Measurements from ENCODE around the gene B3GAT1. TPM values are rescaled to one million over a fixed set of nuclear protein-coding genes. Genes with fewer than 3 reads are reported as not detected.
"Not testable (repeated sequence)": the region's sequence is repeated elsewhere in the genome, so short reads cannot be mapped to it uniquely, and the experiment has no call there.

Gene B3GAT1
- total RNA-seq, 4 donors from 2014 or later, result 0.13 to 0.66 (median 0.35) TPM

GRCh38 chr11:134459246-134460061 is 47.4 kb upstream of the B3GAT1 start:
- no peak for DNase-seq (ENCODE audit: extremely low spot score)
- no peak overlapping the region for H3K4me3 ChIP-seq
- no peaks in the 10 kb centered on the region for H3K36me3 ChIP-seq
- TF ChIP-seq EP300 (IDR thresholded peaks at IDR 0.05) (no peak), CTCF (IDR thresholded peaks at IDR 0.05) (no peak), POLR2A (IDR thresholded peaks at IDR 0.05; ENCODE audit: low read depth) (no peak), POLR2AphosphoS5 (IDR thresholded peaks at IDR 0.05) (no peak)
- intact Hi-C loops (cut with DNase I), result no loop called here
- H3K27me3 ChIP-seq, result peaks cover 0 to 15% (median 2%) of the 10 kb centered on the region in 4 donors
- no peaks in the 10 kb centered on the region for H3K4me1 ChIP-seq
- peaks cover 0 to 21% (median 7%) of the 10 kb centered on the region in 4 donors for H3K9me3 ChIP-seq
- no peak overlapping the region for H3K27ac ChIP-seq (replicated peaks in 1 of 4)
- 52% methylated on average over 10 of the region's 10 CpGs for WGBS

GRCh38 chr11:134457411-134458007 is 45.5 kb upstream of the B3GAT1 start:
- H3K4me1 ChIP-seq; H3K4me3 ChIP-seq; H3K27ac ChIP-seq (replicated peaks in 1 of 4); H3K36me3 ChIP-seq; H3K27me3 ChIP-seq; DNase-seq (ENCODE audit: extremely low spot score); intact Hi-C loops (cut with DNase I): not testable (repeated sequence)
- 100% methylated on average over 2 of the region's 2 CpGs for WGBS
- peaks cover 0 to 21% (median 7%) of the 10 kb centered on the region in 4 donors for H3K9me3 ChIP-seq

GRCh38 chr11:134455516-134455915 is 43.5 kb upstream of the B3GAT1 start:
- H3K4me1 ChIP-seq, result no peaks in the 10 kb centered on the region
- TF ChIP-seq POLR2AphosphoS5 (IDR thresholded peaks at IDR 0.05) (no peak), EP300 (IDR thresholded peaks at IDR 0.05) (no peak), CTCF (IDR thresholded peaks at IDR 0.05) (no peak), POLR2A (IDR thresholded peaks at IDR 0.05; ENCODE audit: low read depth) (no peak)
- peaks cover 0 to 21% (median 7%) of the 10 kb centered on the region in 4 donors for H3K9me3 ChIP-seq
- no peak overlapping the region for H3K27ac ChIP-seq (replicated peaks in 1 of 4)
- 78% methylated on average over 3 of the region's 3 CpGs for WGBS
- no peak for DNase-seq (ENCODE audit: extremely low spot score)
- no peaks in the 10 kb centered on the region for H3K36me3 ChIP-seq
- H3K27me3 ChIP-seq, result no peaks in the 10 kb centered on the region
- no peak overlapping the region for H3K4me3 ChIP-seq
- intact Hi-C loops (cut with DNase I), result no loop called here

- Histone ChIP-seq H3K27ac (replicated peaks in 1 of 4) (no peak overlapping the region), H3K4me3 (no peak overlapping the region), H3K4me1 (no peaks in the 10 kb centered on the region), H3K27me3 (no peaks in the 10 kb centered on the region), H3K9me3 (peaks cover 0 to 21% (median 7%) of the 10 kb centered on the region in 4 donors), H3K36me3 (no peaks in the 10 kb centered on the region)
- 91% methylated on average over 4 of the region's 6 CpGs for WGBS
- no peak for TF ChIP-seq POLR2A (IDR thresholded peaks at IDR 0.05; ENCODE audit: low read depth)
- TF ChIP-seq CTCF (IDR thresholded peaks at IDR 0.05), result no peak
- no peak for TF ChIP-seq POLR2AphosphoS5 (IDR thresholded peaks at IDR 0.05)
- no peak for TF ChIP-seq EP300 (IDR thresholded peaks at IDR 0.05)
- intact Hi-C loops (cut with DNase I), result no loop called here
- no peak for DNase-seq (ENCODE audit: extremely low spot score)
These were observed 42.2 kb upstream of the B3GAT1 start for GRCh38 chr11:134454146-134454690.

- WGBS, result 66% methylated on average over 6 of the region's 6 CpGs
- Histone ChIP-seq H3K9me3 (peaks cover 0 to 21% (median 7%) of the 10 kb centered on the region in 4 donors), H3K36me3 (no peaks in the 10 kb centered on the region), H3K27ac (replicated peaks in 1 of 4) (no peak overlapping the region), H3K4me1 (no peaks in the 10 kb centered on the region), H3K27me3 (no peaks in the 10 kb centered on the region), H3K4me3 (no peak overlapping the region)
- intact Hi-C loops (cut with DNase I), result no loop called here
- no peak for TF ChIP-seq POLR2AphosphoS5 (IDR thresholded peaks at IDR 0.05)
- TF ChIP-seq POLR2A (IDR thresholded peaks at IDR 0.05; ENCODE audit: low read depth), result no peak
- no peak for TF ChIP-seq CTCF (IDR thresholded peaks at IDR 0.05)
- TF ChIP-seq EP300 (IDR thresholded peaks at IDR 0.05), result no peak
- DNase-seq (ENCODE audit: extremely low spot score), result no peak
These were observed 41.4 kb upstream of the B3GAT1 start for GRCh38 chr11:134453441-134453840.
